PC-9 (cell line): ENCODE results near the gene TMEM88. TPM values are rescaled to one million over a fixed set of nuclear protein-coding genes. Genes with fewer than 3 reads are reported as not detected.

Experiments
- BruUV-seq: library from RNA; stranded (reverse); fragments of 400-500 nt; replicated peaks from 2 replicates; lab custom pipeline; 2021; lab: Mats Ljungman, UMichigan
- CTCF ChIA-PET: fragments of 300-600 bp; sonication (Branson Sonifier 250); formaldehyde crosslinking; loops from one replicate; lab custom pipeline; 2022; ENCODE audit warnings: antibody characterized with exemption; lab: Charles Lee
- POLR2A ChIA-PET: fragments of 300-600 bp; sonication (Branson Sonifier 250); formaldehyde crosslinking; loops from one replicate; lab custom pipeline; 2022; ENCODE audit warnings: antibody characterized with exemption; ENCODE audit not compliant: unreplicated experiment; lab: Charles Lee
- DNase-seq, 2 experiments: peaks; one replicate each; pipeline versions ENCODE4 v3.0.0 to v3.0.0-alpha.2; 2015 to 2022; ENCODE audit warnings: mixed read lengths in 1 of 2
- H2AFZ ChIP-seq: fragments of 200-600 bp; sonication (generic); 2 replicates; pipeline ENCODE4 v1.8.1; 2017; ENCODE audit warnings: antibody characterized with exemption
- H3F3A ChIP-seq: fragments of 200-600 bp; sonication (generic); 2 replicates; pipeline ENCODE4 v1.8.1; 2017; ENCODE audit warnings: antibody characterized with exemption, mild to moderate bottlenecking, low read depth; ENCODE audit not compliant: insufficient read depth
- H3K27ac ChIP-seq: fragments of 200-600 bp; sonication (generic); 2 replicates; pipeline ENCODE4 v1.6.1; 2016; ENCODE audit warnings: mixed run types
- H3K27me3 ChIP-seq: fragments of 200-600 bp; sonication (generic); 2 replicates; pipeline ENCODE4 v1.6.1; 2016; ENCODE audit warnings: low read depth, mixed run types; ENCODE audit not compliant: insufficient read depth
- H3K36me3 ChIP-seq: fragments of 200-600 bp; sonication (generic); 2 replicates; pipeline ENCODE4 v1.6.1; 2016; ENCODE audit warnings: low read depth, mixed run types
- H3K4me1 ChIP-seq: fragments of 200-600 bp; sonication (generic); replicated peaks from 2 replicates; pipeline ENCODE4 v1.6.1; 2016; ENCODE audit warnings: mixed run types; ENCODE audit not compliant: insufficient read depth
- H3K4me2 ChIP-seq: fragments of 200-600 bp; sonication (generic); 2 replicates; pipeline ENCODE4 v1.6.1; 2017; ENCODE audit warnings: mixed run types
- H3K4me3 ChIP-seq: fragments of 200-600 bp; sonication (generic); 2 replicates; pipeline ENCODE4 v1.6.1; 2016; ENCODE audit warnings: mixed run types
- H3K79me2 ChIP-seq: fragments of 200-600 bp; sonication (generic); 2 replicates; pipeline ENCODE4 v1.6.1; 2017; ENCODE audit warnings: low read depth, mixed run types
- H3K9me2 ChIP-seq: fragments of 200-600 bp; sonication (generic); 2 replicates; pipeline ENCODE4 v1.8.1; 2017; ENCODE audit warnings: mild to moderate bottlenecking; ENCODE audit not compliant: insufficient read depth
- H3K9me3 ChIP-seq: fragments of 200-600 bp; sonication (generic); 2 replicates; pipeline ENCODE4 v1.8.1; 2016; ENCODE audit warnings: low read depth; ENCODE audit not compliant: insufficient read depth
- H4K20me1 ChIP-seq: fragments of 200-600 bp; sonication (generic); 2 replicates; pipeline ENCODE4 v1.8.1; 2017; ENCODE audit not compliant: insufficient read depth
- EZH2 ChIP-seq: fragments of 200-600 bp; sonication (generic); IDR thresholded peaks from 2 replicates; pipeline ENCODE4 v1.8.0; 2017; ENCODE audit warnings: antibody characterized with exemption, low read depth
- intact Hi-C: fragments of 100-400 bp; cut with micrococcal nuclease; formaldehyde crosslinking; loops from one replicate; pipeline ENCODE4 v1.10.0; 2022; ENCODE audit not compliant: unreplicated experiment
- total RNA-seq: library from RNA; stranded (reverse); gene quantifications from 2 replicates; pipeline ENCODE4 v1.2.3, GENCODE V29; 2021
- TF ChIP-seq, protein P1 (sequence below): fragments of 200-600 bp; sonication (generic); conservative IDR thresholded peaks from 2 replicates; pipeline ENCODE4 v1.6.1; 2017; ENCODE audit warnings: mixed run types, antibody characterized with exemption, mild to moderate bottlenecking, moderate library complexity

The TMEM88 gene
- total RNA-seq, 1 experiment from 2014 or later, result 3.1 TPM

- TF ChIP-seq, protein P1, sequence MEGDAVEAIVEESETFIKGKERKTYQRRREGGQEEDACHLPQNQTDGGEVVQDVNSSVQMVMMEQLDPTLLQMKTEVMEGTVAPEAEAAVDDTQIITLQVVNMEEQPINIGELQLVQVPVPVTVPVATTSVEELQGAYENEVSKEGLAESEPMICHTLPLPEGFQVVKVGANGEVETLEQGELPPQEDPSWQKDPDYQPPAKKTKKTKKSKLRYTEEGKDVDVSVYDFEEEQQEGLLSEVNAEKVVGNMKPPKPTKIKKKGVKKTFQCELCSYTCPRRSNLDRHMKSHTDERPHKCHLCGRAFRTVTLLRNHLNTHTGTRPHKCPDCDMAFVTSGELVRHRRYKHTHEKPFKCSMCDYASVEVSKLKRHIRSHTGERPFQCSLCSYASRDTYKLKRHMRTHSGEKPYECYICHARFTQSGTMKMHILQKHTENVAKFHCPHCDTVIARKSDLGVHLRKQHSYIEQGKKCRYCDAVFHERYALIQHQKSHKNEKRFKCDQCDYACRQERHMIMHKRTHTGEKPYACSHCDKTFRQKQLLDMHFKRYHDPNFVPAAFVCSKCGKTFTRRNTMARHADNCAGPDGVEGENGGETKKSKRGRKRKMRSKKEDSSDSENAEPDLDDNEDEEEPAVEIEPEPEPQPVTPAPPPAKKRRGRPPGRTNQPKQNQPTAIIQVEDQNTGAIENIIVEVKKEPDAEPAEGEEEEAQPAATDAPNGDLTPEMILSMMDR, result no peak
- TF ChIP-seq EZH2, result no peak
- BruUV-seq, result no TSS peak
- H3K27ac ChIP-seq, result no peak overlapping the region
- H3K36me3 ChIP-seq, result no peaks in the 10 kb centered on the region
- no peaks in the 10 kb centered on the region for H3K79me2 ChIP-seq
- H4K20me1 ChIP-seq, result no peaks in the 10 kb centered on the region
- no peaks in the 10 kb centered on the region for H3K27me3 ChIP-seq
- CTCF ChIA-PET, result no interaction called here
- DNase-seq, result no peak
- H3K4me3 ChIP-seq, result no peak overlapping the region
- no peak overlapping the region for H3K4me2 ChIP-seq
- POLR2A ChIA-PET, result no interaction called here
- no peaks in the 10 kb centered on the region for H3F3A ChIP-seq
- no peaks in the 10 kb centered on the region for H3K9me3 ChIP-seq
- H3K9me2 ChIP-seq, result no peaks in the 10 kb centered on the region
- H3K4me1 ChIP-seq, result no peaks in the 10 kb centered on the region
- H2AFZ ChIP-seq, result no peak overlapping the region
- intact Hi-C loops, result no loop called here
Observed at GRCh38 chr17:7818026-7818425, 36.8 kb upstream of the TMEM88 start.

- BruUV-seq, result no TSS peak
- no peaks in the 10 kb centered on the region for H3K79me2 ChIP-seq
- no peaks in the 10 kb centered on the region for H4K20me1 ChIP-seq
- H3K4me3 ChIP-seq, result no peak overlapping the region
- H3K4me1 ChIP-seq, result no peaks in the 10 kb centered on the region
- no peaks in the 10 kb centered on the region for H3K9me3 ChIP-seq
- intact Hi-C loops, result no loop called here
- DNase-seq, result no peak
- CTCF ChIA-PET, result interaction anchor here (0.5 kb wide), 1 partner anchor 19 kb away, joined by 8 read pairs; no protein-coding TSS in a partner anchor
- no peaks in the 10 kb centered on the region for H3F3A ChIP-seq
- H3K36me3 ChIP-seq, result no peaks in the 10 kb centered on the region
- POLR2A ChIA-PET, result interaction anchor here (0.6 kb wide), 1 partner anchor 178 kb away, joined by 4 read pairs; no protein-coding TSS in a partner anchor
- TF ChIP-seq, protein P1, result no peak
- no peak for TF ChIP-seq EZH2
- H3K27ac ChIP-seq, result no peak overlapping the region
- no peak overlapping the region for H2AFZ ChIP-seq
- no peaks in the 10 kb centered on the region for H3K27me3 ChIP-seq
- no peaks in the 10 kb centered on the region for H3K9me2 ChIP-seq
- no peak overlapping the region for H3K4me2 ChIP-seq
Observed at GRCh38 chr17:7818746-7819645, 35.9 kb upstream of the TMEM88 start.

- H3K9me2 ChIP-seq, result no peaks in the 10 kb centered on the region
- no peak for DNase-seq
- CTCF ChIA-PET, result no interaction called here
- no peaks in the 10 kb centered on the region for H3F3A ChIP-seq
- no peaks in the 10 kb centered on the region for H4K20me1 ChIP-seq
- intact Hi-C loops, result loop anchor here (5.0 kb wide), 2 partner anchors 37 to 237 kb away; partner anchors contain the start of genes CYB5D1, NAA38 and TMEM88
- H3K4me1 ChIP-seq, result no peaks in the 10 kb centered on the region
- H3K4me3 ChIP-seq, result no peak overlapping the region
- no peaks in the 10 kb centered on the region for H3K36me3 ChIP-seq
- no peak overlapping the region for H3K27ac ChIP-seq
- H3K79me2 ChIP-seq, result no peaks in the 10 kb centered on the region
- H3K27me3 ChIP-seq, result no peaks in the 10 kb centered on the region
- no TSS peak for BruUV-seq
- H3K9me3 ChIP-seq, result no peaks in the 10 kb centered on the region
- H3K4me2 ChIP-seq, result no peak overlapping the region
- POLR2A ChIA-PET, result no interaction called here
- no peak overlapping the region for H2AFZ ChIP-seq
- TF ChIP-seq EZH2, result no peak
- TF ChIP-seq, protein P1, result no peak
Observed at GRCh38 chr17:7820231-7820630, 34.6 kb upstream of the TMEM88 start.
